GM21619 (cell line): ENCODE results near the gene RGS17.

Experiments
- ATAC-seq: cut with Tn5 transposase; IDR thresholded peaks from one replicate; pipeline ENCODE4 v1.9.1; 2021; ENCODE audit not compliant: unreplicated experiment

RGS17 gene

DNA sequence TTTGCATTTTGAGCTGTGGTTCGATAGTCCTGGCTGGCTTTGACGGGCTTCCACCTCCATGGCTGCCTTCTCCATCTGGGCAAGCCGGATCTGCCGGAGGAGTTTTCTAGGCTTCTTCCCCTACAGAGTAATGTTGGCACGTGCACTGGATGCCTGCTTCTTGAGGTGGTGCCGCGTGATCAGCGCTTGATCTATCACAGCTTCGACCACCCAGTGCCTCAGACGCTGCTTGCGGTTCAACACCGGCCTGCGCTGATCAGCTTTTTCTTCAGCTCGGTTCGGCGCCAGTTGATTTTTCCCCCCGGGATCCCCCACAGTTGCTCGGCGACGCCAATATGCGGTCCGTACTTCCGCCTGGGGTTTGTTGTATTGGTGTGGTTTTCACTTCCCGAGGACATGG lies 171.7 kb downstream of the RGS17 start:
- ATAC-seq = no peak

DNA sequence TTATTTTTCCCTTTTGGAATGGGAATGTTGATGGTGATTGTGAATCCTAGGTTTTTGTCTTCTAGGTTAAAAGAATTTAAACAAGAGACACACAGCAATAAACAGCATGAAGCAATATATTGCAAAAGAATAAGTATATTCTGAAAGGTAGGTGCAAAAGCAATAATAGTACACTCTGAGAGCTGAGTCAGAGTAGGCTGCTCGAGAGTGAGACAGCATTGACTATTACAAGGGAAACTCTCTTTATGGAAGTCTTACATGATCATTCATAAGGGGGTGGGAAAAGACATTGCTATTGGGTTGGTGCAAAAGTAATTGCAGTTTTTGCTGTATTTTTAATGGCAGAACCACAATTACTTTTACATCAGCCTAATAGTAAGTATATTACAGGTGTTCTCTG lies 173.3 kb downstream of the RGS17 start:
- ATAC-seq = no peak
